ENCODE results near the gene TRPM3. TPM values are rescaled to one million over a fixed set of nuclear protein-coding genes. Genes with fewer than 3 reads are reported as not detected.

TRPM3 gene
- total RNA-seq, 1 experiment from 2014 or later, result not detected

GRCh38 chr9:70601000-70601951 lies 520.1 kb downstream of the TRPM3 start:
- no peaks in the 10 kb centered on the region for H3K27me3 ChIP-seq (ENCODE audit: control insufficient read depth, insufficient read depth, low read length)
- ATAC-seq (no peak), DNase-seq (ENCODE audit: low read depth, low spot score) (no peak)
- H3K36me3 ChIP-seq (ENCODE audit: control insufficient read depth, insufficient read depth, low read length), result no peaks in the 10 kb centered on the region
- H3K4me3 ChIP-seq (ENCODE audit: low read depth in 2 of 2, low read length in 2 of 2), result no peak overlapping the region
- BruUV-seq (replicated peaks), result no TSS peak
- in situ Hi-C loops (cut with HindIII; ENCODE audit: low pct_unique_long_range_greater_than_20kb, low sequenced_read_pairs), result no loop called here
- no peaks in the 10 kb centered on the region for H3K4me1 ChIP-seq (ENCODE audit: control insufficient read depth, insufficient read depth, low read length)
- ChIA-PET POLR2A (no interaction called here), CTCF (interaction anchor here (1.4 kb wide), 1 partner anchor 37 kb away, joined by 3 read pairs; no protein-coding TSS in a partner anchor)
- no peak for TF ChIP-seq SIN3A (IDR thresholded peaks at IDR 0.05; ENCODE audit: borderline replicate concordance, insufficient read depth, low read depth, low read length)
- TF ChIP-seq CTCF (IDR thresholded peaks at IDR 0.05), result no peak
- no peak for TF ChIP-seq REST (IDR thresholded peaks at IDR 0.05; ENCODE audit: insufficient read depth in 1 of 2, low read depth in 2 of 2, low read length in 1 of 2)
- no peak for TF ChIP-seq POLR2AphosphoS5 (IDR thresholded peaks at IDR 0.05; ENCODE audit: low read depth, low read length)
- no peak for TF ChIP-seq TCF7L2 (IDR thresholded peaks at IDR 0.05; ENCODE audit: low read depth, low read length)
- no peak overlapping the region for H3K27ac ChIP-seq (ENCODE audit: low read length)
- intact Hi-C loops (cut with micrococcal nuclease; ENCODE audit: unreplicated experiment), result loop anchor here (5.0 kb wide), 2 partner anchors 254 to 629 kb away; no protein-coding TSS in a partner anchor
- no peaks in the 10 kb centered on the region for H3K9me3 ChIP-seq (ENCODE audit: control insufficient read depth, insufficient read depth, low read depth, low read length)

GRCh38 chr9:70600506-70600905 lies 520.9 kb downstream of the TRPM3 start:
- TF ChIP-seq CTCF (IDR thresholded peaks at IDR 0.05), result no peak
- TF ChIP-seq REST (IDR thresholded peaks at IDR 0.05; ENCODE audit: insufficient read depth in 1 of 2, low read depth in 2 of 2, low read length in 1 of 2), result no peak
- no peak for TF ChIP-seq SIN3A (IDR thresholded peaks at IDR 0.05; ENCODE audit: borderline replicate concordance, insufficient read depth, low read depth, low read length)
- no peak for TF ChIP-seq POLR2AphosphoS5 (IDR thresholded peaks at IDR 0.05; ENCODE audit: low read depth, low read length)
- Histone ChIP-seq H3K4me3 (ENCODE audit: low read depth in 2 of 2, low read length in 2 of 2) (no peak overlapping the region), H3K9me3 (ENCODE audit: control insufficient read depth, insufficient read depth, low read depth, low read length) (no peaks in the 10 kb centered on the region), H3K4me1 (ENCODE audit: control insufficient read depth, insufficient read depth, low read length) (no peaks in the 10 kb centered on the region), H3K27ac (ENCODE audit: low read length) (no peak overlapping the region), H3K36me3 (ENCODE audit: control insufficient read depth, insufficient read depth, low read length) (no peaks in the 10 kb centered on the region), H3K27me3 (ENCODE audit: control insufficient read depth, insufficient read depth, low read length) (no peaks in the 10 kb centered on the region)
- ATAC-seq (no peak), DNase-seq (ENCODE audit: low read depth, low spot score) (no peak)
- intact Hi-C loops (cut with micrococcal nuclease; ENCODE audit: unreplicated experiment) (loop anchor here (5.0 kb wide), 2 partner anchors 253 to 628 kb away; no protein-coding TSS in a partner anchor), in situ Hi-C loops (cut with HindIII; ENCODE audit: low pct_unique_long_range_greater_than_20kb, low sequenced_read_pairs) (no loop called here)
- ChIA-PET CTCF (no interaction called here), POLR2A (no interaction called here)
- BruUV-seq (replicated peaks), result no TSS peak

All from Panc1 (cell line).